NCI-H774 (cell line): ENCODE measurements around the gene NYAP2.

ENCODE experiments used
- DNase-seq: peaks from one replicate; lab custom pipeline; 2025; lab: John Stamatoyannopoulos, UW

The NYAP2 gene

DNA sequence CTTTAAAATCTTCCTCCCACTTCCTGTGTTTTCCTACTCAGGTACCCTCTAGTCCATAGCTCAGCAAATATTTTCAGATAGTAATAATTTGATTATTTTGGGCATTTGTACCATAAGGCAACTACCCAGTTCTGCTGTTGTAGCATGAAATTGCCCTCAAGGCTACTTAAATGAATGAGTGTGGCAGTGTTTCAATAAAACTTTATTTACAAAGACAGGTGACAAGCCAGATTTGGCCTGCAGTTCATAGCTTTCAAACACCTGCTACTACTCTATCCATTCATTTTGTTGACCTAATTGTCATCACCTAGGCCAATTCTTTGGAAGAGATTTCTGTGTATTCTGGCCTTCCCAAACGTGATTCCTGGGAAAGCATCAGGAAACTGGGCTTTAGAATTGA, 28.9 kb downstream of the NYAP2 start:
- peak; percentile 55 for DNase-seq

DNA sequence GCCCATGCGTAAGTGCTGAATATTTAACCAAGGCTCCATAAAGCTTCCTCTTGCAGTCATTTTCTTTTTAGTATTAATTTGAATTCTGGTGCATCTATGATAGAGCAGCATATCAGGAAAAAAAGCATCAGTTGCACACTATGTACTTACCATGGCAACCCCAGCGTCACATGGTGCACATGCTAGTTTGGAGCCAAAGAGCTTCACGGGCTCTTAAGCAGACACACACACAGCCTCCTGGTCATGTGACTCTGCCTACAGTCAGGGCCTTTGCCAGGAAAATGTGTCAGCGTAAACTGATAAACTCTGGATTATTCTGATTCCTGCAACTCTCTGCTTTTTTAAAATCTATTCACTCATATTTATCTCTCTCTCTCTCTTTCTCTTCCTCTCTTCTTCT, 30.2 kb downstream of the NYAP2 start:
- peak; percentile 17 for DNase-seq

DNA sequence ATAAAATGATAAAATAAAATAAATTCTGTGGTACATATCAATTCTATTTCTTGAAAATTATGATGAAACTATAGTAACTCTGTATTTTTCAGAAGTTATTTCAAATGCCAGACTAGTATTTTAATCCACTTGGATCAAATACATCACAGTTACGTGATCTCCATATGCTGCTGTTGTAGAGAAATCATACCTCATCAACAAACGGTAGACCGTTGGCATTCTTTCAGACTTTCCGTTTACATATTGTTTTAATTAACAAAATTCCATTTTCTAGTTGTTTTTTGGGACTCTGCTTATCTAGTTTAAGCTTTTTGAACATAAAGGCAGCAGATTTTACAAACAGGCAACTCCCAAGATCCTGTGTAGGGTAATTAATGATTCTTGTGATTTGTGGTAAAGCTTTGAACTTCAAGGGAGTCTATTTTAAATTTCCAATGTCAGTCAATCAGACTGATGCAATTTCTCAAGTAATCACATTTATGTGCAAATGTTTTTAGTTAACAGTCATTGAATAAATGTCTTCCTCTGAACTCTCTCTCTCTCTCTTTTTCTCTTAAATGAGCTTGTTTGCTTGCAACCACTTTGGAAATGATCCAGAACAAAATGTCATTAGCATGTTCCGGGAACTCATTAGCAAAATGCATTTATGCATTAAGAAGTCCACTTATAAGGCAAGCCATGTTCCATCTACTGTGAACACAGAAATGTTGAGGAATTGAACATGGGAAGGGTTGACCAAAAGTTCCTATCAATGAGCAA, 31.8 kb downstream of the NYAP2 start:
- no peak for DNase-seq

DNA sequence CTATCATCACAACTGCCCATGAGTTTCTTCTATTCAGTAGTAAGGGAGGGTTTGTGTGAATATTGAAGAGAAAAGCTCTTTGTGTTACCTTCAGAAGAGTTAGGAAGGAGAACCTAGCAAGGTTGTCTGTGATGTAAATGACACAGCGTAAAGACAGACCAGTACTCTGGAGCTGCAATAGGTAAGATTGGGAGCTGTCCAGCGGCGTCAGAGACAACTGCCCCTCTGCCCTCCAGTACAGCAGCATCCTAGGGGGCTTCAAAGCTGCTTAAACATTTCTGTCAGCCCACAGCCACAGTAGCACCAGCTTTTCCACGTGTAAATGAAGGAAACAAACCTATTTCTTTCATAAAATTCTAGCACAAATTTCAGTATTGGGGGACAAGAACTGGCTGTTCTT, 34.5 kb downstream of the NYAP2 start:
- no peak for DNase-seq

DNA sequence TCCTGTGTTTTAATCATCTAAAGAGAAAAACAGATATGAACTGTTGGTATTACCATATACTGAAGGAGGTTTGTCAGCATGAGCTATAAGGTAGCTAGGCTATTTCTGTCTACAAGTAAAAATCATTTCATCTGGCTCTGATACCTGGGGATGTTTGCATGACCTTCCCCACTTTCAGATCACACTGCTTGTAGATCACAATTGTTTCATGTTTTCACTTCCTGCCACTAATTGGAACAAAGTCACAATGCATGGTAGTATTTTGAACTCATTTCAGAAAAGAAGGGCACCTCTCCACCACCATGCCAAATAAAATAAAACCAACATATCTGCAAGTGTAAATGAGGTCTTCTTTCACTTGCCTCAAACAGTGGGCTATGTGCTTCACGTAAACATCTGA, 37.8 kb downstream of the NYAP2 start:
- no peak for DNase-seq

DNA sequence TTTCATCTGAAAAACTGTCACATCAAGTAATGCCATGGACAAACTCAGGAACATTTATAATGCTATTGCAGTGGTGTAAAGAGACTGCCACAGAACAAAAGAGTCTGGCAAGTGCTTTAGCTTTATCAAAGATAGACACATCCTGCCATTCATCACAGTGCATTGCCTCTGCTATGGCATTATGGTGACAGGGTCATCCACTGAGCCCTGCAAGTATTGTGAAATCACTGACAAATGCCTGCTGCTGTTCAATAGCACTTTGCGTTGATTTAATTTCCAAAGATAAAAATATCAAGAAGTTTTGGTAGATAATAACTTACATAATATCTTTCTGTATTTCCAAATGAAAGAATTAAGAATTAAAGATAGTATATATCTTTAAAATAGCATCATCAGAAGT, 38.7 kb downstream of the NYAP2 start:
- no peak for DNase-seq

DNA sequence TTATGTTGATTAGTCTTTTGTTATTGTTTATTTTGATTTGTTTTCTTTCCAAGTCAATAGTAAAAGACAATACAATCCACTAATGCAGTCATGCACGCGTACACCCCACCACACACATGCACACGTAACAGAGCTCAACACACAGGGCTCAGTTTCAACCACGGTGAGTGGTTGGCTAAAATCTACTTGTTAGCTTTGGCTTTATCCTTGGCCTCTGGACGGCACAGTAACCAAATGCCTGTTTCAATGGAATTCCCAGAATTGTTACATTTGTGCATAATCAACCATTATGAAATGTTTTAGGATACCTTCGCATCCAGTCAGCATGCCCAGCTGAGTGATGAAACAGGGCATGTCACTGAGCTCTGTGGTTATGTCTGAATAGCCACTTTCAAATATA, 53.2 kb downstream of the NYAP2 start:
- no peak for DNase-seq

DNA sequence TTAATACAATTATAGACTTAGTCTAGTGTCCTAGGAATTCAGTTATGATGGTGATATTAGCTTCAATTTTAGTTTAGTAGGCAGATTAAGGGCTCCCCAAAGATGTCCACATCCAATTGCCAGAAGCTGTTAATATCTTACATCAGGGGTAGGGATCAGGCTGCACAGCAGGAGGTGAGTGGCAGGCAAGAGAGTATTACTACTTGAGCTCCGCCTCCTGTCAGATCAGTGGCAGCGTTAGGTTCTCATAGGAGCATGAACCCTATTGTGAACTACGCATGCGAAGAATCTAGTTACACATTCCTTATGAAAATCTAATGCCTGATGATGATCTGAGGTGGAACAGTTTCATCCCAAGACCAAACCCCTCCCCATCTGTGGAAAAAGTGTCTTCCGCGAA, 54.9 kb downstream of the NYAP2 start:
- DNase-seq: no peak

DNA sequence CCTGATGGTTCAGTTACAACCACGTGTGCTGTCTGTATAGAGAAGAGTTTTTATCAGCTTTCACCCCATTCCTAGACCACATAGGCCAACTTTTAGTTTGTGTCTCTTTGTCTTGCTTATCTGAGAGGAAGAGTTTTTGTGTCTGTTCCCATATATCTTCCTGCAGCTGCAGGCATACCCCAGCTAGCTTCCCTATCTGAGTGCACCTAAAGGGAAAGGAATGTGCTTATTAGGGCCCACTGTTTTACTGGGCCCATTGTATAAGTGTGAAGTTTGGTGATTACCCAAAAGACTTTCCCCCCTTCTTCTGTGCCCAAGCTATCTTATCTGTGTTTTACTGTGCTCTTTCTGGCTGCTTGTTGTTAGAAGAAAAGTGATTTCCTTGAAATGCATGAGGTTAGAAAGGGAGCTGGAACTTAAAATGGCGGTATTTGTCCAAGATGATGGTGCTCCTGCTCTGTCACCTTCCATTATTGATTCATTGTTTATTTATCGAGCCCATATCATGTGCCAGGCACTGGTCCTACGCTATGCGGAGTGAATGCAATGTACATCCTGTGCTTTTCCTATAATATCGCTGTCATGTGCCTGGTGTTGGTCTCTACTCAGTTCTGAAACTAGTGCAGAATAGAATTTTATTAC, 57.2 kb downstream of the NYAP2 start:
- no peak for DNase-seq

DNA sequence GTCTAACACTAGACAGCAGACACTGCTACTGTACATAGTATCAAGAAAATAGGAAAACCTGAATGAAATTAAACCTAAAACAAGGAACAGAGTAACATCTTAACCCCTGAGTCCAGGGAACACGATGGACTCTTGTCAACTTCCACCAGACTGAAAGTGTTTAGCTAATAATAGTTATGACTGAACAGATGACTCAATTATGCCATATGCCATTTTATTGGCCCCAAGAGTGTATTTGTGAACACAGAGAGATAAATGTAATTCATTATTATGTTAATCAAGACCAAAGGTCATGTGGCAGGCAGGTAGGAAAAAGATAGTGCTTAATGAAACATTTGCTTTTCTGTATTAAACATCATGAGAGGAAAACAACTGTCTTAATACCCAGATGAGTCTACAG, 58.0 kb downstream of the NYAP2 start:
- DNase-seq: no peak

DNA sequence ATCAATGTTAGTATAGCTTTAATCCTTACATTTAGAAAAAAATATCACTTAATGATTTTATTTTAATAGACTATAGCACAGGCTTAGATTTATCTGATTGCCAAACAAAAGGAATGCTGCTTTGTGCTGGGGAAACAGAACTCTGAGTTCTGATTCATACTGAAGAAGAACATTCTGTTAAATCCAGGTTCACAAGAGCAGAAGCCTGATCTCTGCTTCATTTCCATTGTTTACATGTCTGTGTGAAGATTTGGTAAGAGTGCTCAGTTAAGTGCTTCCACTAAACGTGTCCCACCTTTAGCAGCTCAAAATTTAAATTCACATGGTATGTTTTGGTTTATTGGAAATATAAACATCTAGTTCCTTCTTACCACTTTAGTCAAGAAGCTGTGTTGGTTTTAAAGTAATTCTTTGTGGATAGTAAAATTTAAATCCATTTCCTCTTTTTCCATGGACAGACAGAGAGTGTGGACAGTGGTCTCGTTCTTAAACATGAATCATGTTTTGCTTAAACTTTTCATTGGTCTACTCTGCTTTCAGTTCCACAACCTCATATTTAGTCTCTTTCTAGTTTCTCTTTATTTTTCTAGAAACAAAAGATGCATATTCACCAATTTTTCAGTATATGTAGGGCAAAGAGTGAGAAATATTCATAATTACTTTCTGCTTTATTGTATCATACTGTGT, 59.1 kb downstream of the NYAP2 start:
- no peak for DNase-seq

DNA sequence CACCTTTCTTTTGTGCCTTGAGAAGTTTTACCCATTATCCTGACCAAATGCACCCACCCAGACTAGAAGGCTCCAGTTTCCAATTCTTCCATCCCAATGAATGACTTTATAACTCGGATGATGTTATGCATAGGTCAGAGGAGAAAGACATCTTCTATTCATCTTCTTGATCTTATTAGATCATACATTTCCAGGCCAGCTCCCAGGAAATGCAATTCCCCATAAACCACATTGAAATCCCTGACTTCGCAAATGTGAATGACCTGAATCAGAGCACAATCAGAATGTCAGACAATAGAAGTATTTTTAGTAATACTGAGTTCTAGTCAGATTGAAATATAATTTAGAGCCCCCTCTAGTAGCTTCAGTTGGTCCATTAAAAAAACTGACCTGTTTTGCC, 62.9 kb downstream of the NYAP2 start:
- no peak for DNase-seq

DNA sequence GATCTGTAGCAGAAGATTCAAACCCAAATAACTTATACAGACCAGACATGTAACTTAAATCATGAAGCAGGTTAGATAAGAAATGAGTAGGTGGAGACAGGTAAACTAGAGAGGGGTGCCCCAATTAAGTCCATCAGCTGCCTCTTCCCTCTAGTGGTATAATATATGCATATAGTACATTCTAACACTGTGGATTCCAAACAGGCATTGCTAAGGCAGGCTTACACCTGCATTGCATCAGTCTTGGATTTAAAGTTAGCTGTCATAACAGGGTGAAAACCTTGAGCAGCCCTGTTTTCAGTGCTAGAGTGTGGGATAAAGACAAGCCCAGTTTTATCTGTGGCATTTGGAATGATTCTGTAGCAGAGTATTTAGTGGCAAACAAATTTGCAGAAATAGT, 63.4 kb downstream of the NYAP2 start:
- no peak for DNase-seq

DNA sequence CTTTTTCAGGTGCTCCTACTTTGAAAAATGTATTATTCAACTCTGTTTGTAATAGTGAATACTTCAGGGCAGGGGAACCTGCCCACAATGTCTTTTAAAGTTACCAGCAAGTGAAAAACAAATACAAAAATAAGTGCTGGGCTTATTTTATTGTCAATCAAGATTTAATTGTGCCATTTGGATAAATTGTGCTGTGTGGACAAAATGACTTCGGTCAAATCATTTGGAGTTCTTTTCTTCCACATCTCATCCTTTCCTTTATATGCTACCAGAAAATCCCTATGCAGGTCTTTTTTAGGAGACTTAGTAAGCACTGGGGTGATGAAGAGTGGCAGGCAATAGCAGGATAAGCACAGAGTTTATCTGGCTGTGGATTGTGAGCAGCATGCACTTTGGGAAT, 63.9 kb downstream of the NYAP2 start:
- no peak for DNase-seq

DNA sequence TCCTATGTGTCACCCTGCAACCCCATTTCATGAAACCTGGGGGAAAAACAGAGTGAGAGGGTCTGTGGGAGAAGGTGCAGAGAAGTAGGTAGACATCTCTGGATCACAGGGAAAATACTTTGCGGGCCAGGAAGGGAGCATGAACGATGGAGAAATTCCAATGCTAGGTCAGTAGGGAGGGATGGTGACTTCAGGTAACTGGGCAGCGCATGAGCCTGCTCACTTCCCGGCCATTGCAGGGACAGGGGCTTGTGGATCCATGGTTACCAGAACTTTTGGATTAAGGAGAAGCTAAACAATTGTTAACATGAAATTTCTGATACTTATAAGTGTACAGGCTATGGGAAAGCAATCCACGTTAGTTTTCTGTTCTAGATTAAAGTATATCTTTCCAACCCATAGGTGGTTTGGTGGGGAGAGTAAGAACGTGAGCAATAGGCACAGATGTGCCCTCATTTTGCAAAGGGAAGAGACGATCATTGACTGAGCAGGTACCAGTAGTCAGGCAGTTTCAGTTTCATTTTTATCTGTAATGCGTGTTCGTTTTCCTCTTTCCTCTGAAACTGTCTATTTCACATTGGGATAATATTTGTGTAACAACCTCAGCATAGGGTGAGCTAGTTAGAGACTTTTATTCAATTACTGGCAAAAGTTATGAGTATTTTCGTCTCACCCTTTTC, 65.0 kb downstream of the NYAP2 start:
- no peak for DNase-seq

DNA sequence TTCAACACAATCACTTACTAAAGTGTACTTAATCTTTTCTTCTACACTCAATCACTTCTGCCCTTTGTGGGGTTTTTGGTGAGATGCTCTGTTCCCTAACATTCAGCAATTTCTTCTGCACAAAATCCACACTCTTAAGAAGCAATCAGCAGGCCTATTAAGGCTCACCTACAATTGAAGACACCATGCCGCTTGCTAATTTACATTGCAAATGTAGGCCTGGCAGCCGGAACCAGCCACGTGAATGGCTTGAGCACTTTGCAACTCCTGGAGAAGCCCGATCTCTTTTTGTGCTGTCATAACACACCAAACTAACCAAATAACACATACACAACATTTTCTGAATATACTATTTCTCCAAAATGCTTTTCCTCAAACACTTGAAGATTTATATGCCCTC, 66.3 kb downstream of the NYAP2 start:
- no peak for DNase-seq

DNA sequence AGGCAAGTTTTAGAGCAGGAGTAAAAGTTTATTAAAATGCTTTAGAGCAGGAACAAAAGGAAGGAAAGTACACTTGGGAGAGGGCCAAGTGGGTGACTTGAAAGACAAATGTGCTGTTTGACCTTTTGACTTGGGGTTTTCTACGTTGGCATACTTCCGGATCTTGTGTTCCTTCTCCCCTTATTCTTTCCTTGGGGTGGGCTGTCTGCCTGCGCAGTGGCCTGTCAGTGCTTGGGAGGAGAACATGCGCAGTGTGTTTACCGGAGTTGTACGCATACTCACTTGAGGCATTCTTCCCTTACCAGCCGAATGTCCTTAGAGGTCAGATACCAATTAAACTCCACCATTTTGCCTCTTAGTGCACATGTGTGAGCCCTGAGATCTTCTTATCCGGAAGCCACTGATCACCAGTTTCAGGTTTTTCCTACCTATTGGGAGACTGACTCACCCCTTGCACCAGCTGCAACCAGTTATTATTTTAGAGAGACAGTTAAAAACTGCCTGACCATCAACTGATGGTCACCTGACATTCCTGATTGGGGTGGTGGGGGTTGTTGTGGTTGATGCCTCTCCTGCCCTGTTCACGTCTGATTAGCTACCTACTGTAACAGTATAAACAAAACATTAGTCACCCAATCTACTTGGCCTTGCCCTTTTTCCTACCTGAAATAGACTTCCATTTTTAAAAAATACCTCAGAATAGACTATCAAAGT, 67.5 kb downstream of the NYAP2 start:
- no peak for DNase-seq

DNA sequence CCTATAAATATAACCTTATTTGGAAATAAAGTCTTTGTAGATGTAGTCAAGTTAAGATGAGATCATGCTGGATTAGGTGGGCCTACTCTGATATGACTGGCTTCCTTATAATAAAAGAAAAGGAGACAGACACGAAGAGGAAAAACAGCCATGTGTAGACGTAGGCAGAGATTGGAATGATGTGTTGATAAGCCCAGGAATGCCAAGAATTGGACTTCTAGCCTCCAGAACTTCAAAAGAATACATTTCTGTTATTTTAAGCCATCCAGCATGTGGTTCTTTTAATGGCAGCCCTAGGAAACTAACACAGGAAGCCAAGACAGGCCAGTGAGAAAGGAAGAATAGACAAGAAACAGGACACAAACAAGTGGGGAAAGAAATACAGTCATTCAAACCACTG, 68.6 kb downstream of the NYAP2 start:
- DNase-seq: no peak

DNA sequence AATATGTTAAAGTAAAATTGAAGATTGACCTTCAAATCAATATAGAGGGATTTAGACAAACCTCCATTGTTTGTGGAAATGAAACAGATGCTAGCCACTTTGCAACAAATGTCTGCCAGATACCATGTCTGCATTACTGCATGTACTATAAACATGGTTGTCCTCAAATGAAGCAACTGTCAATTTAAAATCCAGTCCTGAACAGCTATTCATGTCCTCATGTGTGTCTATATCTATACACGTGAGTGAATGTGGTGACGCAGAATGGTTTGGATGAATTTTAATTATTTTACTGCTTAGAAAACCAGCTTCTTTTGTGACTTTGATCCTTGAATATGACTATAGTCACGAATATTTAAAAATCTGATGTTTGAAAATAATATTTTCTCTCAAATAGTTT, 71.5 kb downstream of the NYAP2 start:
- no peak for DNase-seq

DNA sequence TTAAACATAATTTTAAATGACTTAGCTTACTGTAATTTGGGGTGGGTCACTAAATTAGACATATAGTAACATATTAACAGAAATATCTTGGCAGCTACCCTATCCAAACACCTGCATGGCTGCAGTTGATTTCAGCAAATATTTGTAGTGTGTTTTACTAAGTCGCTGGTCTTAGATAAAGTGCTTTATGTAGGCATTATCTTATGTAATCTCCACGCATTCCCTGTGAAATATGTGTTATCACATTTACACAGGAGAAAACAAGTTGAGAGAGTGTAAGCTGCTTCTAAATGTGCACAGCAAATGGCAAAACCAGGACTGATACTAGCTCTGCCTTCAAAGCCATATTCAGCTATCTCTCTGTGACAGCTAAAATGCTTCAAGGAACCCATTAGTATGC, 72.0 kb downstream of the NYAP2 start:
- no peak for DNase-seq

DNA sequence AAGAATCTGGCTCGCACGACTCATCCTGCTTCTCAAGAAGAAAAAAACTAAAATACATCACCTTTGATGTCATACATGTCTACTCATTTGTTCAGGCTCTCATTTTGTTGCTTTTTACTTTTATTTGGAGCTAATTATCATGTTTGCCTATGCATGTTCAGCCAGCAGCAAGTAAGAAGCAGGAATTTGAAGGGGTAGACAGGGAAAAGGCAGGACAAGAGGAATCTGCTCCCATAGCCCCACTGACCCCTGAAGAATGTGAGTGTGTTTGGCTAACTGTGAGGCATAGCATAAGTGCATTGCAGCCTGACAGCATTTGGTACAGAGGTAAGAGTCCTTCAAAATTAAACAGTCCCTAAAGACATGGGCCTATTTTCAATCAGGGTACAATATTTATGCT, 72.7 kb downstream of the NYAP2 start:
- no peak for DNase-seq

DNA sequence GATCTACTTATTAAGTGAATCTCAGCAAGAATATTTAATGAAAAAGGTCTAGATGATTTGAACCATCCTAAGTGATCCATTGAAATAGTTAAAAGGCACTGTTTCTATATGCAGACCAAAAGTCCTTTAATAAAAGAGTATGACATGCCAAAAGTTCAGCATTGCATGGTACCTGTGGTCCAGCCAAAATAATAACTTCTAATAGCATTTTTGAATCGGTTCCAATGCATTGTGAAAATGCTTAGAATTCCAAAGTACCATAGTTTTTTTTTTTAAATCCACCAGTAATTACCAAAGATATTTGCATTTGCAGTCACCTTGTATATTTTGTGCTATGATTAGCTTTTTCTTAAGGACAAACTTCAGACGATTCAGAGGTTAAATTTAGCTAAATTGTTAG, 79.9 kb downstream of the NYAP2 start:
- DNase-seq: no peak
